Fibroblast of gingiva (primary cell): ENCODE data around the gene EVI2B.
"Not testable (repeated sequence)": the region's sequence is repeated elsewhere in the genome, so short reads cannot be mapped to it uniquely, and the experiment has no call there.

Experiments used
- DNase-seq: peaks from one replicate; pipeline ENCODE4 v3.0.0-alpha.2; 2011; ENCODE audit warnings: low read depth

Gene EVI2B

GRCh38 chr17:31313982-31314781 lies at the start of gene EVI2B:
Gene EVI2B, minus strand, starts transcription at chr17:31314054. Its CDS starts 8,445 bp downstream, at chr17:31305609.
- peak; percentile 60 for DNase-seq

GRCh38 chr17:31357839-31358394 lies 44.1 kb upstream of the EVI2B start:
- peak; percentile 87 for DNase-seq

GRCh38 chr17:31357091-31357490 lies 43.2 kb upstream of the EVI2B start:
- peak; percentile 62 for DNase-seq

GRCh38 chr17:31355935-31356334 lies 42.1 kb upstream of the EVI2B start:
- DNase-seq: no peak

- DNase-seq: no peak
Observed at GRCh38 chr17:31349454-31349853, 35.6 kb upstream of the EVI2B start.

GRCh38 chr17:31345191-31345747 lies 31.4 kb upstream of the EVI2B start:
- not testable (repeated sequence) for DNase-seq

GRCh38 chr17:31339906-31340661 lies 26.2 kb upstream of the EVI2B start:
- peak; percentile 18 for DNase-seq

- no peak for DNase-seq
Observed at GRCh38 chr17:31329221-31329620, 15.4 kb upstream of the EVI2B start.

GRCh38 chr17:31328160-31328535 lies 14.3 kb upstream of the EVI2B start:
- peak; percentile 81 for DNase-seq

- peak; percentile 77 for DNase-seq
Observed at GRCh38 chr17:31327534-31328159, 13.8 kb upstream of the EVI2B start.

- DNase-seq: no peak
Observed at GRCh38 chr17:31323551-31323950, 9.7 kb upstream of the EVI2B start.

- no peak for DNase-seq
Observed at GRCh38 chr17:31321966-31322365, 8.1 kb upstream of the EVI2B start.

- peak; percentile 53 for DNase-seq
Observed at GRCh38 chr17:31321481-31321880, 7.6 kb upstream of the EVI2B start, which contains the start of gene EVI2A. Gene EVI2A, minus strand, starts transcription at chr17:31321622. Its CDS starts 2,609 bp downstream, at chr17:31319013.

GRCh38 chr17:31320791-31321190 lies 6.9 kb upstream of the EVI2B start:
- DNase-seq: peak; percentile 33

- no peak for DNase-seq
Observed at GRCh38 chr17:31320241-31320640, 6.4 kb upstream of the EVI2B start.

GRCh38 chr17:31318851-31319661 lies 5.2 kb upstream of the EVI2B start:
- no peak for DNase-seq

- peak; percentile 64 for DNase-seq
Observed at GRCh38 chr17:31318298-31318801, 4.5 kb upstream of the EVI2B start.

GRCh38 chr17:31314782-31315100 lies 887 bp upstream of the EVI2B start:
- DNase-seq: no peak

GRCh38 chr17:31312223-31312622 lies 1.6 kb downstream of the EVI2B start:
- not testable (repeated sequence) for DNase-seq

GRCh38 chr17:31311526-31311925 lies 2.3 kb downstream of the EVI2B start:
- DNase-seq: no peak

- DNase-seq: no peak
Observed at GRCh38 chr17:31310886-31311285, 3.0 kb downstream of the EVI2B start.
